ENCODE measurements around the gene RALGAPB. TPM values are rescaled to one million over a fixed set of nuclear protein-coding genes. Genes with fewer than 3 reads are reported as not detected.
A peak's percentile ranks its signal among the peaks of the same experiment; 100 is the strongest.

The RALGAPB gene
- total RNA-seq, 8 experiments from 2014 or later, result 21.8 to 48.8 (median 32.1) TPM

DNA sequence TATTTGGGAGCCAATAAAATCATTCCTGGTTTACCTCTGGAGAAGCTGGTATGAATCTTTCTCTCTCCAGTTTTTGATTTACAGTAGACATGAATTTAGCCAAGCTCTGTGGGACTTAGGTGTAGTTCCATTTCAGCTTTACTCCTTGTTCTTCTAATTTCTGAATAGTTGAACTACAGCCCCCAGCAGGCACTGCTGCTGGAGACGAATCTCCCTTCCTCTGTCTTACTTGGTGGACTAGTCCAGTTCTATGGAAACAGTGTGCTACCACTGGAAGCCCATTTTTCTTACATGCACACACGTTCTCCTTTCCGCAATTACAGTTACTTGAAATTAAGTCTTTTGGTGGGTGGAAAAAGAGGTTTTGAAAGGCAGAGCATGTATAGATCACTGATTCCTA is 42.3 kb downstream of the RALGAPB start:
- in situ Hi-C loops (cut with MboI; ENCODE audit: low pct_unique_long_range_greater_than_20kb in 2 of 9, low sequenced_read_pairs in 9 of 9, unreplicated experiment in 9 of 9), result no loop called here
- 75 to 100% (median 90%) methylated on average over 1 to 3 of the region's 3 CpGs; no CpG with 5 or more reads in 1 of the 10 experiments for WGBS, 10 experiments
- no peak overlapping the region for H3K4me3 ChIP-seq
- ATAC-seq (replicated peaks in 6 of 8), result no peak
- no peak overlapping the region for H3K27ac ChIP-seq
- peaks cover 0 to 4% of the 10 kb centered on the region in 2 donors for H3K4me1 ChIP-seq (replicated peaks in 1 of 2)

DNA sequence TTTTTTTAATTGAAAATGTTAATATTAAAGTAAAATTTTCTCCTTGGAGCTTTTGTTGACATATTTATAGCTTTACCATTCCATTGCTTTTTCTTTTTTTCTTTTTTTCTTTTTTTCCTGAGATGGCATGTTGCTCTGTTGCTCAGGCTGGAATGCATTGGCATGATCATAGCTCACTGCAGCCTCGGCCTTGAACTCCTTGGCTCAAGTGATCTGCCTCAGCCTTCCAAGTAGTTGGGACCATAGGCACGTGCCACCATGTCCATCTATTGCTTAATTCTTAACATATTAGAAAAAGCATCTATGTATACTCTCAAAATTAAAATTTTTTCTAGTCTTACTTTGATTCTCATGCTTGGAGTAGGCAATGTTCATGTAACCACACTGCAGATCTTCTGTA is 43.0 kb downstream of the RALGAPB start:
- Histone ChIP-seq H3K4me1 (replicated peaks in 1 of 2) (peaks cover 0 to 4% of the 10 kb centered on the region in 2 donors), H3K27ac (no peak overlapping the region), H3K4me3 (no peak overlapping the region)
- in situ Hi-C loops (cut with MboI; ENCODE audit: low pct_unique_long_range_greater_than_20kb in 2 of 9, low sequenced_read_pairs in 9 of 9, unreplicated experiment in 9 of 9), result no loop called here
- no peak for ATAC-seq (replicated peaks in 6 of 8)
- 28 to 100% (median 83%) methylated on average over 2 of the region's 2 CpGs; no CpG with 5 or more reads in 1 of the 10 experiments for WGBS, 10 experiments

DNA sequence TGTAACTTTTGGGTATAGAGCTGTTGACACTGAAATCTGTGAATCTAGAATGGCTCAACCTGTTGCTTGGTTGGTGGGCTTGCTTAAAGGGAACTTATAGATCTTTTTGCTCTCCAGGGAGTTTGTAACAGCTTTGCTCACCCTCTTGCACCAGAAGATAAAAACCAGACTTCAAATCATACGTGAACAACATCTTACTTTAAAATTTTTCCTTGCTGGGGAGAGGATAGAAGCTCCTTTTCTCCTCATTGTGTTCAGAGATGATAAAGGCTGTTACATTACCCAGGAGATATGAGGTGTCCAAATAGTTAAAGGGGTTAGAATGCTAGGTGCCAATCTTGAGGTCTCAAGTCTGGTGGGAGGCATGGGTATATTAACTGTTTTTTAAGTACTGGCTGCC is 46.8 kb downstream of the RALGAPB start:
- in situ Hi-C loops (cut with MboI; ENCODE audit: low pct_unique_long_range_greater_than_20kb in 2 of 9, low sequenced_read_pairs in 9 of 9, unreplicated experiment in 9 of 9), result no loop called here
- no peak overlapping the region for H3K4me3 ChIP-seq
- H3K27ac ChIP-seq, result no peak overlapping the region
- no peak for ATAC-seq (replicated peaks in 6 of 8)
- 82 to 100% (median 100%) methylated on average over 1 of the region's 1 CpG; no CpG with 5 or more reads in 4 of the 10 experiments for WGBS, 10 experiments
- peaks cover 0 to 4% of the 10 kb centered on the region in 2 donors for H3K4me1 ChIP-seq (replicated peaks in 1 of 2)

DNA sequence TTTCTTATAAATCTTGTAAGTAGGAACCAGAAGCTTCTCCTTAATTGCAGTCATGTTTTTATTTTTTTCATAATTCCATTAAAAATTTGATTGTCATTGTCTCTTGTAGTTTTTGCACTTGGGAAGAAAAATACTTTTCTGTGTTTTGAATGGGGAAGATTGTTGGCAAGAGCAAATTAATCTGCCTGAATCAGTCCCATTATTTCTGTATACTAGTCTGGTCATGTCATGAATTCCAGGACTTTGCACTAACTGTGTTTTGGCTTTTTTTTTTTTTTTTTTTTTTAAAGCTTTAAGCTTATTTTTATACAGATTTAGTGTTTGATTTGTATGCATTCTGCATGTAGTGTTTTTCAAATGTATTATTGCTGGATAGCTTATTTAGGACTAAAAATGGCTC is 47.6 kb downstream of the RALGAPB start:
- H3K4me1 ChIP-seq (replicated peaks in 1 of 2), result peaks cover 0 to 4% of the 10 kb centered on the region in 2 donors

DNA sequence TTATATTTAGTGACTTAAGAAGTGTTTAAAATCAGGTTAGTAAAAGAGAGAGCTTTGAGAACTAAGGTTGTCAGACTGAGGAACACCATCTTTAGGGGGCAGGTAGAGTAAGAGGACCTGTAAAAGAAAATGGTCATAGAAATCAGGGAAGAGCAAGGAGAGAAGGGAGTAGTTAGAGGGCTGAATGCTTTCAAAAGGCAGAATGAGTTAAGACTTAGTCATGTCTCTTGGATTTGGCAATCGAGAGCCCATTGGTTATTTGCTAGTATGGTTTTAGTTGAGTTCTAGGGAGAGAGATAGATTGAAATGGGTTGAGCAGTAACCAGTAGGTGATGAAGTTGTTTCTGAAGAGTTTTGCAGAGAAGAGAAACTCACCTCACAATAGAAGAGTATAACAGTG is 51.1 kb downstream of the RALGAPB start:
- no peak for ATAC-seq (replicated peaks in 6 of 8)
- WGBS, 10 experiments, result 55 to 100% (median 92%) methylated on average over 1 of the region's 1 CpG; no CpG with 5 or more reads in 3 of the 10 experiments
- in situ Hi-C loops (cut with MboI; ENCODE audit: low pct_unique_long_range_greater_than_20kb in 2 of 9, low sequenced_read_pairs in 9 of 9, unreplicated experiment in 9 of 9), result no loop called here
- Histone ChIP-seq H3K27ac (no peak overlapping the region), H3K4me1 (replicated peaks in 1 of 2) (no peaks in the 10 kb centered on the region), H3K4me3 (no peak overlapping the region)

More for the DNA sequence above, 47.6 kb downstream of the RALGAPB start:
- ATAC-seq (replicated peaks in 6 of 8), result no peak
- in situ Hi-C loops (cut with MboI; ENCODE audit: low pct_unique_long_range_greater_than_20kb in 2 of 9, low sequenced_read_pairs in 9 of 9, unreplicated experiment in 9 of 9), result no loop called here
- Histone ChIP-seq H3K4me3 (no peak overlapping the region), H3K27ac (no peak overlapping the region)

DNA sequence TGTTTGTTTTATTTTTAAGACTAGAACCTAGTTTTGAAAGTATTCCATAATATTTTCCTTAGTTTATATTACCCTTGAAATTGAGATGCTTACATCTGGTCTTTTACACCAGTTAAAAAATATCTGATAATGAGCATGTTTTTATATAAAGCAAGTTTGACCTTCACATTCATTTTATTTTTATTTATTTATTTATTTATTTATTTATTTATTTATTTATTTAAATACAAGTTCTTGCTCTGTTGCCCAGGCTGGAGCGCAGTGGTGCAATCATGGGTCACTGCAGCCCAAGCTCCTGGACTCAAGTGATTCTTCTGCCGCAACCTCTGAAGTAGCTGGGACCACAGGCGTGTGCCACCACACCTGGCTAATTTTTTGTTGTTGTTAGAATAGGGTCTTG is 55.5 kb downstream of the RALGAPB start:
- H3K4me1 ChIP-seq (replicated peaks in 1 of 2), result no peaks in the 10 kb centered on the region
- WGBS, 10 experiments, result 89 to 100% (median 100%) methylated on average over 1 to 3 of the region's 3 CpGs
- no peak for ATAC-seq (replicated peaks in 6 of 8)
- H3K4me3 ChIP-seq, result no peak overlapping the region
- no peak overlapping the region for H3K27ac ChIP-seq
- in situ Hi-C loops (cut with MboI; ENCODE audit: low pct_unique_long_range_greater_than_20kb in 2 of 9, low sequenced_read_pairs in 9 of 9, unreplicated experiment in 9 of 9), result no loop called here

DNA sequence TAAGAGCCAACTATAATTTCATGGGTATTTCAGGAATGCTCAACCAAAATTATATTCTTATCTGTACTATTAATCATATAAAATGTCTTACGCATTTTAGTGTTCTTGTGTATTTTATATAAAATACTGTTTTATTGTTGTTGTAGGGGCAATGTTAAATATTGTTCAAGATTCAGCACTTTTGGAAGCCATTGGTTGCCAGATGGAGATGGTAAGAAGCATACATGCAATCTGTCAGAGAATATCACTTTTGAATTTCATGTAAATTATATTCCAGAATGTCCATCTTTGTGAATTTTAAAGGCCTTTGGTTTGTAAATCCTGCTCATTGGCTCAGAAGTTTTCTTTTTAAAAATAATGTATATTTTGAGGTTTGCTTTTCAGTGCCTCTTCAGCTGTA is 58.4 kb downstream of the RALGAPB start:
- Histone ChIP-seq H3K27ac (no peak overlapping the region), H3K4me3 (no peak overlapping the region), H3K4me1 (replicated peaks in 1 of 2) (no peaks in the 10 kb centered on the region)
- WGBS, 10 experiments, result 50 to 100% (median 100%) methylated on average over 1 of the region's 1 CpG; no CpG with 5 or more reads in 1 of the 10 experiments
- in situ Hi-C loops (cut with MboI; ENCODE audit: low pct_unique_long_range_greater_than_20kb in 2 of 9, low sequenced_read_pairs in 9 of 9, unreplicated experiment in 9 of 9), result no loop called here
- ATAC-seq (replicated peaks in 6 of 8), result no peak

DNA sequence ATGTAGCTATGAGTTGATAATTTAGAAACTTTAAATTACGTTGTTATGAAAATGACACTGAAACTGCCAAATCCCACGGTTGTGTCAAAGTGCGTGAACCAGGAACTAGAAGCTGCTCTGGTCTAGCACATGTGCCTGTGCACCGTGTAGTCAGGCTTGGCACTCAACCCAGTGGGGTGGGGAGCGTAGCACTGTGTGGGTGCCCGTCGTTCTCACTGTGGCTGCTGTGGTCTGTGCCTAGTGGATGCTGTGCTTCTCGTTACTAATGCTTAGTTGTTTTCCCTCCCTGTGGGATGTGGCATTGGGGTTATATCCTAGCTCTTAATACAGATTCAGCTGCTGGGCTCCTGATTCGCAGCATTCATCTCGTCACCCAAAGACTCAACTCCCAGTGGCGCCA is 62.1 kb downstream of the RALGAPB start:
- WGBS, 10 experiments, result 47 to 99% (median 82%) methylated on average over 1 to 10 of the region's 11 CpGs; no CpG with 5 or more reads in 2 of the 10 experiments
- no peak for ATAC-seq (replicated peaks in 6 of 8)
- Histone ChIP-seq H3K4me1 (replicated peaks in 1 of 2) (no peaks in the 10 kb centered on the region), H3K4me3 (no peak overlapping the region), H3K27ac (no peak overlapping the region)
- in situ Hi-C loops (cut with MboI; ENCODE audit: low pct_unique_long_range_greater_than_20kb in 2 of 9, low sequenced_read_pairs in 9 of 9, unreplicated experiment in 9 of 9), result no loop called here

DNA sequence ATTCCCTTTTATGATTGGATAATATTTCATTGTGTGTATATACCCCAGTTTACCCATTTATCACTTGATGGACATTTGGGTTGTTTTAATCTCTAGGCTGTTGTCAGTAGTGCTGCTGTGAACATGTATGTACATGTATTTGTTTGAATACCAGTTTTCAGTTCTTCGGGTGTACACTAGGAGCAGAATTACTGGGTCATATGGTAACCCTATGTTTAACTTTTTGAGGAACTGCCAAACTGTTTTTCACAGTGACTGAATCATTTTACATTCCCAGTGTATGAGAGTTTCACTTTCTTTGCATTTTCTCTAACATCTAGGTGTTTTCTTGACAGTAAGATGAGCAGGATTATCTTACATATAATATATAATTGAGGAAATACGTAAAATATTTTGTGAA is 63.7 kb downstream of the RALGAPB start:
- peak in 2 of 8 experiments; percentile 68 to 84 for ATAC-seq (replicated peaks in 6 of 8)

DNA sequence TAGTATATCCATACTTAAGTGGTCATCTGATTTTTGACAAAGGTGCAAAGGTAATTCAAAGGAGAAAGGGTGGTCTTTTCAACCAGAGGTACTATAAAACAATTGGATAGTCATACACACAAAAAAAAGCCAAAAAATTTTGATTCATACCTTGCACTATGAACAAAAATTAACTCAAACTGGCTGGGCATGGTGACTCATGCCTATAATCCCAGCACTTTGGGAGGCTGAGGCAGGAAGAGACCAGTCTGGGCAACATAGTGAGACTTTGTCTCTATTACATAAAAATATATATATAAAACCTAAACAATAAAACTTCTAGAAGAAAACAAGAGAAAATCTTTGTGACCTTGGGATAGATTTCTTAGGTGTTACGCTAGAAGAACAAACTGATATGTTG is 64.5 kb downstream of the RALGAPB start:
- in situ Hi-C loops (cut with MboI; ENCODE audit: low pct_unique_long_range_greater_than_20kb in 2 of 9, low sequenced_read_pairs in 9 of 9, unreplicated experiment in 9 of 9), result no loop called here
- WGBS, 10 experiments, result 86 to 100% (median 100%) methylated on average over 1 of the region's 1 CpG; no CpG with 5 or more reads in 2 of the 10 experiments
- no peaks in the 10 kb centered on the region for H3K4me1 ChIP-seq (replicated peaks in 1 of 2)
- H3K4me3 ChIP-seq, result no peak overlapping the region
- ATAC-seq (replicated peaks in 6 of 8), result no peak
- no peak overlapping the region for H3K27ac ChIP-seq

More for the DNA sequence above, 63.7 kb downstream of the RALGAPB start:
- in situ Hi-C loops (cut with MboI; ENCODE audit: low pct_unique_long_range_greater_than_20kb in 2 of 9, low sequenced_read_pairs in 9 of 9, unreplicated experiment in 9 of 9), result no loop called here
- Histone ChIP-seq H3K4me1 (replicated peaks in 1 of 2) (no peaks in the 10 kb centered on the region), H3K4me3 (no peak overlapping the region), H3K27ac (no peak overlapping the region)
- WGBS, 10 experiments, result 43 to 100% (median 87%) methylated on average over 1 to 2 of the region's 2 CpGs

DNA sequence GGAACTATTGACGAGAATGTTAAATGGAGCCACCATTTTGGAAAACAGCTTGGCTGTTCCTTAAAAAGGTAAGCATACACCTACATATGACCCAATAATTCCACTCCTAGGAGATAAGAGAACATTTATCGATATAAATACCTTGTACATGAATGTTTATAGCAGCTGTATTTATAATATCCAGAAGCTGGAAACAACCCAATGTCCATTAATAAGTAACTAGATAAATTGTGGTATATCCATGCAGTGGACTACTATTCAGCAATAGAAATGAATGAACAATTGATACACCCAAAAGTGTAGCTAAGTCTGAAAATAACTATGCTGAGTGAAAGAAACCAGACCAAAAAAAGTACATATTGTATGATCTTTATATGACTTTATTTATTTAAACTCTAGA is 66.1 kb downstream of the RALGAPB start:
- Histone ChIP-seq H3K4me3 (no peak overlapping the region), H3K4me1 (replicated peaks in 1 of 2) (no peaks in the 10 kb centered on the region), H3K27ac (no peak overlapping the region)
- ATAC-seq (replicated peaks in 6 of 8), result no peak
- 90 to 100% (median 100%) methylated on average over 2 of the region's 2 CpGs; no CpG with 5 or more reads in 2 of the 10 experiments for WGBS, 10 experiments
- in situ Hi-C loops (cut with MboI; ENCODE audit: low pct_unique_long_range_greater_than_20kb in 2 of 9, low sequenced_read_pairs in 9 of 9, unreplicated experiment in 9 of 9), result no loop called here

DNA sequence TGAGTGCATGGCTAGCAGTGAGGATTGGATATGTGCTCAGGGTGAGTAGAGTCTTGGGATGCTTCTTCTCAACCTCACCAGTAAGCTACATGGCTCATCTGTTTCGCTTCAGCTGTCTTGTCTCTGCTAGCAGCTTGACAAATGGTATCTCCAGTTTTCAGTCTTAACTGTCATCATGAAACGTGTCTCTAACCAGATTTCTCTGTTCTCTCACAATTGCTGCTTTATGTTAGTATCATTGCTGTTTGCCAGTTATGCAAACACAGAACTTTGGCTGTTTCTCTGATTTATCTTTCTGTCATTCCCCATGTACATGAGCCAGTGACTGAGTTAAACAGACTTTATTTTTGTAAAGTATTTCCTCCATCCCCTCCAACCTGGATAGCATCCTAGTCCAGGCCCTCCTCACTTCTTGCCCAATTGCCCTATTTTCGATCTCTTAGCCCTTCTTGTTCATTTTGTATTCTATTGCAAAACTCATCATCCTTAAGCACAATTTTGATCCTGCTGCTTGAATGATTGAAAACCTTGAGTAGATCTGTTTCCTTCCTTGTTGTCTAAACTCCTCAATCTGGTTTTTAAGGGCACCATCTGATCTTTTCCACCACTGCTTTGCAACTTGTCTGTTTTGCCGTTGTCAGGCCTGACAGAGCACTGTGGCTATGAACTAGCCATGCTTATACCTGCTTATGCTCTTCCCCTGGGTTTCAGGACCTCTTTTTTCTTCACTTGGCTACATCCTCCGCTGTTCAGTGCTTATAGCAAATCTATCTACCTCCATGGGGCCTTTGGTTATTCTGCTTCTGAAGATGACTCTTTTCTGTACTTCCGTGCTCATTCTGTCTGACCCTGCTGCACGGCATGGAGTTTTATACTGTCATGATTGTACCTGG is 70.6 kb downstream of the RALGAPB start:
- no peak for ATAC-seq (replicated peaks in 6 of 8)
- H3K4me3 ChIP-seq, result no peak overlapping the region
- WGBS, 10 experiments, result 50 to 97% (median 91%) methylated on average over 2 to 7 of the region's 7 CpGs
- no peak overlapping the region for H3K27ac ChIP-seq
- in situ Hi-C loops (cut with MboI; ENCODE audit: low pct_unique_long_range_greater_than_20kb in 2 of 9, low sequenced_read_pairs in 9 of 9, unreplicated experiment in 9 of 9), result no loop called here
- no peaks in the 10 kb centered on the region for H3K4me1 ChIP-seq (replicated peaks in 1 of 2)

DNA sequence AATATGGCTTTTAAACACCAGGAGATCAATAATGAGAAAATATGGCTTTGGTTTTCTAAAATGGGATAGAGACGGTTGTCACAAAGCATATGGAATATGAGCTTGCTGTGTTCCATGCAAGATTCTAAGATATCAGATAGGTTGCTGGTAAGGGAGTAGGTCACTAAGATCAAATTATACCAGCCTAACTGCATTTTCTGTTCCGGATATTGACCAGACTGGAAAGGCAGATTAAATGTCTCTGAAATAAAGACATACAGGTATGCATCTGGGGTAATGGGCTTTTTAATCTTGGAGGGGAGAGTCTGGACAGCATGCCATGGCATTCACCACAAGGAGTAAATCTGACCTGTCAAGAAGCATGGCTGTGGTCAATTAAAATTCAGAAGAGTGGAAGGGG is 73.1 kb downstream of the RALGAPB start:
- Histone ChIP-seq H3K4me3 (no peak overlapping the region), H3K4me1 (replicated peaks in 1 of 2) (no peaks in the 10 kb centered on the region), H3K27ac (no peak overlapping the region)
- in situ Hi-C loops (cut with MboI; ENCODE audit: low pct_unique_long_range_greater_than_20kb in 2 of 9, low sequenced_read_pairs in 9 of 9, unreplicated experiment in 9 of 9), result no loop called here
- no peak for ATAC-seq (replicated peaks in 6 of 8)
- WGBS, 10 experiments, result 93 to 100% (median 100%) methylated on average over 1 to 2 of the region's 2 CpGs; no CpG with 5 or more reads in 1 of the 10 experiments
